Spleen (tissue), 11 donors: ENCODE data around the gene SCFD2. TPM values are rescaled to one million over a fixed set of nuclear protein-coding genes. Genes with fewer than 3 reads are reported as not detected.

Source experiments
- DNase-seq: peaks from one replicate; pipeline ENCODE4 v3.0.0-alpha.2; 2020
- H3K27ac ChIP-seq, 8 donors: fragments of 200-600 bp; sonication (generic) in 7 of 8; 1 replicate in 4 of 8; 2 replicates in 4 of 8; pipeline versions ENCODE4 v1.5.0 to v1.8.0; 2016 to 2021; ENCODE audit warnings: inconsistent platforms in 4 of 8, mild to moderate bottlenecking in 4 of 8, moderate library complexity in 1 of 8
- H3K27me3 ChIP-seq, 7 donors: fragments of 200-600 bp; sonication (generic) in 6 of 7; replicated peaks in 1 of 7; 1 replicate in 4 of 7; 2 replicates in 3 of 7; pipeline versions ENCODE4 v1.5.0 to v1.8.0; 2016 to 2021; ENCODE audit warnings: inconsistent platforms in 3 of 7, mild to moderate bottlenecking in 1 of 7
- H3K36me3 ChIP-seq, 6 donors: fragments of 200-600 bp; sonication (generic) in 5 of 6; 1 replicate in 4 of 6; 2 replicates in 2 of 6; pipeline versions ENCODE4 v1.5.0 to v1.8.0; 2016 to 2021; ENCODE audit warnings: inconsistent platforms in 2 of 6
- H3K4me1 ChIP-seq, 6 donors: fragments of 200-600 bp; sonication (generic) in 5 of 6; 1 replicate in 3 of 6; 2 replicates in 3 of 6; pipeline versions ENCODE4 v1.5.0 to v1.8.0; 2016 to 2021; ENCODE audit warnings: inconsistent platforms in 3 of 6
- H3K4me3 ChIP-seq, 8 donors: fragments of 200-600 bp; sonication (generic) in 7 of 8; 1 replicate in 4 of 8; 2 replicates in 4 of 8; pipeline versions ENCODE4 v1.5.0 to v1.8.0; 2016 to 2021; ENCODE audit warnings: inconsistent platforms in 4 of 8, mild to moderate bottlenecking in 4 of 8, moderate library complexity in 2 of 8
- H3K9me3 ChIP-seq, 8 donors: fragments of 200-600 bp; sonication (generic) in 7 of 8; 1 replicate in 4 of 8; 2 replicates in 4 of 8; pipeline versions ENCODE4 v1.5.0 to v1.8.0; 2016 to 2021; ENCODE audit warnings: inconsistent platforms in 4 of 8
- CTCF ChIP-seq, 11 experiments: fragments of 200-600 bp in 7 of 11; fragments of 450-650 bp in 4 of 11; sonication (generic) in 4 of 11; IDR thresholded peaks in 8 of 11; conservative IDR thresholded peaks in 3 of 11; 1 replicate in 7 of 11; 2 replicates in 4 of 11; pipeline versions ENCODE4 v1.4.0 to v1.8.0; 2016 to 2021; ENCODE audit warnings: antibody characterized with exemption in 11 of 11, inconsistent platforms in 4 of 11, mild to moderate bottlenecking in 1 of 11
- POLR2A ChIP-seq, 3 donors: fragments of 450-650 bp; IDR thresholded peaks; one replicate each; pipeline ENCODE4 v1.5.1; 2017; ENCODE audit warnings: antibody characterized with exemption in 3 of 3, mild to moderate bottlenecking in 1 of 3
- POLR2AphosphoS5 ChIP-seq, 3 donors: sonication (generic); formaldehyde crosslinking; IDR thresholded peaks; one replicate each; pipeline ENCODE4 v1.5.1; 2017; ENCODE audit warnings: antibody characterized with exemption in 3 of 3
- WGBS, 5 donors: extraction: QIAGEN DNeasy Blood & Tissue Kit in 3 of 5; methylation state at CpG; one replicate each; pipeline versions ENCODE4 v1.1.5 to v1.1.7; 2013 to 2018; 5-methylcytosine and 5-hydroxymethylcytosine counted together
- intact Hi-C: fragments of 100-400 bp; cut with DNase I; formaldehyde crosslinking; loops from one replicate; pipeline ENCODE4 v1.15.0; 2023; ENCODE audit warnings: low total_unique reads
- polyA plus RNA-seq, 3 donors: library from polyadenylated mRNA; stranded (reverse); fragments of 200-250 nt; gene quantifications; one replicate each; pipeline ENCODE4 v1.2.1, GENCODE V29; 2013
- total RNA-seq, 7 donors: library from RNA; depleted of rRNA in 3 of 7; stranded (reverse); fragments of >200 nt in 3 of 7; fragmentation: NEBNext Ultra II Directional in 4 of 7; extraction: Animal tissue kit (Norgen Biotek cat#: 25700) in 4 of 7; gene quantifications; one replicate each; pipeline versions ENCODE4 v1.1.0 to v1.2.1, GENCODE V29; 2016 to 2021
- donor health status: healthy with polysubstance abuse.
- donor health status: DM: no; HTN: no; CAD: no; lungs with moderate emphysema.
- donor health status: DM: no; HTN: no; CAD: no.
- donor health status: Bipolar disorder and iron deficiency.
- donor health status: healthy.
- donor health status: DM: no; HTN: no; CAD: no.
- donor health status: DM: yes; HTN: yes; CAD: no.

Gene SCFD2
- total and polyA plus RNA-seq, 10 donors, result 3.6 to 42.1 (median 21.1) TPM

- H3K27ac ChIP-seq, result no peak overlapping the region
- H3K9me3 ChIP-seq, result no peaks in the 10 kb centered on the region
- no peaks in the 10 kb centered on the region for H3K27me3 ChIP-seq
- H3K36me3 ChIP-seq, result no peaks in the 10 kb centered on the region
- peaks cover 0 to 4% (median 0%) of the 10 kb centered on the region in 6 donors for H3K4me1 ChIP-seq
- intact Hi-C loops, result no loop called here
- no peak for TF ChIP-seq POLR2AphosphoS5 (IDR thresholded peaks at IDR 0.05)
- TF ChIP-seq POLR2A (IDR thresholded peaks at IDR 0.05), result no peak
- TF ChIP-seq CTCF (IDR thresholded peaks at IDR 0.05 in 8 of 11, conservative IDR thresholded peaks at IDR 0.05 in 3 of 11), result no peak
- no peak overlapping the region for H3K4me3 ChIP-seq
- DNase-seq, result no peak
- 49 to 75% (median 63%) methylated on average over 4 of the region's 4 CpGs for WGBS, 5 donors
Observed at GRCh38 chr4:53132132-53132891, 233.5 kb downstream of the SCFD2 start.

DNA sequence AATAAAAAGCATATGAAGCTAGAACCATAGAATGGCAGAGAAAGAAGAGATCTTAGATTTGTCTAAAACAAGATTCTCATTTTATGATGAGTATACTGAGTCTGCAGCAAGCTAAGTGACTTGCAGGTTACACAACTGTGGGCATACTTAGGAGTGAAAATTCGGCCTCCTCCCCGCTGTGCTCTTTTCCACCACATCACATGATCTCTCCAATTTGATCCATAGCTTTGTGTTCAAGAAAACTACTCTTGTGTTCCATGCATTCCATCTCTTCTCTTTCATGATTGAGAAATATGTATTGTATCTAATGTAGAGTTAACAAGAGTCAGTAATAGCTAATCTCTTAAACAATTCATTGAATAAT is 234.3 kb downstream of the SCFD2 start:
- Histone ChIP-seq H3K4me1 (peaks cover 0 to 4% (median 0%) of the 10 kb centered on the region in 6 donors), H3K4me3 (no peak overlapping the region), H3K27me3 (no peaks in the 10 kb centered on the region), H3K27ac (no peak overlapping the region), H3K36me3 (no peaks in the 10 kb centered on the region), H3K9me3 (no peaks in the 10 kb centered on the region)
- no peak for DNase-seq
- intact Hi-C loops, result no loop called here
- TF ChIP-seq POLR2AphosphoS5 (IDR thresholded peaks at IDR 0.05) (no peak), POLR2A (IDR thresholded peaks at IDR 0.05) (no peak), CTCF (IDR thresholded peaks at IDR 0.05 in 8 of 11, conservative IDR thresholded peaks at IDR 0.05 in 3 of 11) (no peak)
- 84 to 97% (median 94%) methylated on average over 2 of the region's 2 CpGs for WGBS, 5 donors

DNA sequence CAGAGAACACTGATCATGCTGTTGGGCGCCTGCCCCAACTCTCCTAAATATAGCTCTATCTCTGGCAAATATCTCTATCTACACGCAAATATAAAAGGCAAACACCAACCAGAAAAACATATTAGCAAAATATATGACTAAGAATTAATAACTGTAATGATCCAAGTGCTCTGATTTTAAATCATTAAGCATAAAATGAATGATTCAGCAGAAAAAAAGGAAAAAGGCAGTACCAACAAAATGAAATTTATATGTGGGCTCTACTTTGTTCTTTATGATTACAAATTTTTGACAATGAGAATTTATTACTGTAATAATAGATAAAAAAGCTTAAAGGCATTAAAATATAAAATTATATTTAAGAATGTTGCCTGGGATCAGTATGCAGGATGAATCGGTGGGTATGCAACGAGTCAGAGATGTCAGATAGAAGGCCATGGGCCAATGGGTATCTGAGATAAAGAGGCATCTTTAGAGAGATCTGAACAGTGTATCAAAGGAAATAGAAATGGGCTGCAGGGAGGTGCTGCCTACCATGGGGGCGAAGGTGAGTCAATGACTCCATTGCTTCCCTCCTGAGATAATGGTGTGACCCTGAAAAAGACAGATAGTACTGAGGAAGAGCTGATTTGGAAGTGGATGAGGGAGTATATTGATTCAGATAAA is 234.8 kb downstream of the SCFD2 start:
- no peaks in the 10 kb centered on the region for H3K36me3 ChIP-seq
- intact Hi-C loops, result no loop called here
- no peak for DNase-seq
- 90 to 95% (median 93%) methylated on average over 5 of the region's 5 CpGs for WGBS, 5 donors
- no peaks in the 10 kb centered on the region for H3K9me3 ChIP-seq
- H3K27me3 ChIP-seq, result no peaks in the 10 kb centered on the region
- no peak overlapping the region for H3K27ac ChIP-seq
- peaks cover 0 to 4% (median 0%) of the 10 kb centered on the region in 6 donors for H3K4me1 ChIP-seq
- H3K4me3 ChIP-seq, result no peak overlapping the region
- TF ChIP-seq CTCF (IDR thresholded peaks at IDR 0.05 in 8 of 11, conservative IDR thresholded peaks at IDR 0.05 in 3 of 11), result no peak
- TF ChIP-seq POLR2A (IDR thresholded peaks at IDR 0.05), result no peak
- TF ChIP-seq POLR2AphosphoS5 (IDR thresholded peaks at IDR 0.05), result no peak

DNA sequence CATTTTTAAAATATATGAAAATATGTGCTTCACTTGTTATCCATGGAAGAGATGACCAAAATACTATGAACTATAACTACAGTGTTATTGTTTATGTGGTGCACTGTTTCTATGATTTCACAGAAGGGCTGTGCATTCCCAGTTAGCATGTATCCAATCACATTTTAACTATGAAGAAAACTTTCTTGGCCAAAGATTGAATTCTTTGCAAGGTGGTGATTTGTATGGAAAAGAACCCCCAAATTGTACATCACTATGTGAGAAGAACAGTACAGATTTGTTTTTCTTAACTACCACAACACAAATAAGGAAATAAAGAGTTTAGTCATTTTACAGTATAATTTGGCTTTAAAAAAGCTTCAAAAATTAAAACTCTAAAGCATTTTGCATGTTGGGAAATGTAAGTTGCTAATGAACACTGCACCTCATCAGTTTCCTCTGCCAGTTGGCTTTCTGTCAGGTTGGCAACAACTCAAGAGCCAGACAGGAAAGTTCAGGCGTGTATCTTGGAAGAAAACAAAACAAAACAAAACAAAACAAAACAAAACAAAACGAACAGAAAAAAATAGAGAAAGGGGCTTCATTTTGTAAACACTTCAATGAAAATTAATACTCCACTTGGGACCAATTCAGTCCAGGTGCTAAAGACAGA is 237.0 kb downstream of the SCFD2 start:
- WGBS, 5 donors, result 45 to 70% (median 60%) methylated on average over 2 of the region's 2 CpGs
- H3K4me3 ChIP-seq, result no peak overlapping the region
- no peaks in the 10 kb centered on the region for H3K9me3 ChIP-seq
- H3K36me3 ChIP-seq, result no peaks in the 10 kb centered on the region
- H3K27me3 ChIP-seq, result no peaks in the 10 kb centered on the region
- no peak for DNase-seq
- no peak overlapping the region for H3K27ac ChIP-seq
- H3K4me1 ChIP-seq, result peaks cover 0 to 4% (median 0%) of the 10 kb centered on the region in 6 donors
- TF ChIP-seq POLR2AphosphoS5 (IDR thresholded peaks at IDR 0.05), result no peak
- TF ChIP-seq POLR2A (IDR thresholded peaks at IDR 0.05), result no peak
- no peak for TF ChIP-seq CTCF (IDR thresholded peaks at IDR 0.05 in 8 of 11, conservative IDR thresholded peaks at IDR 0.05 in 3 of 11)
- intact Hi-C loops, result no loop called here
